ENCODE data around the gene HEPHL1. TPM values are rescaled to one million over a fixed set of nuclear protein-coding genes. Genes with fewer than 3 reads are reported as not detected.
"Not testable (repeated sequence)": the region's sequence is repeated elsewhere in the genome, so short reads cannot be mapped to it uniquely, and the experiment has no call there.

Gene HEPHL1
- total RNA-seq, 6 experiments from 2014 or later, result not detected

GRCh38 chr11:94117871-94118270 is 96.7 kb downstream of the HEPHL1 start:
- TF ChIP-seq CTCF (IDR thresholded peaks at IDR 0.05), result no peak
- Mint-ChIP-seq H3K4me1 (ENCODE audit: low read depth) (peaks cover 58% of the 10 kb centered on the region), H3K27ac (peak overlapping the region; percentile 51), H3K4me3 (peak overlapping the region; percentile 12; the same call in 1 of the 2 replicates), H3K9me3 (no peaks in the 10 kb centered on the region; the same call in 1 of the 2 replicates), H3K36me3 (ENCODE audit: low read depth) (peaks cover 7% of the 10 kb centered on the region; the same call in 1 of the 2 replicates), H3K27me3 (ENCODE audit: insufficient read depth) (peaks cover 2% of the 10 kb centered on the region; the same call in 1 of the 2 replicates)
- DNase-seq, result peak; percentile 37

- H3K27me3 Mint-ChIP-seq (ENCODE audit: insufficient read depth); H3K36me3 Mint-ChIP-seq (ENCODE audit: low read depth); H3K4me3 Mint-ChIP-seq; DNase-seq; H3K9me3 Mint-ChIP-seq; H3K27ac Mint-ChIP-seq: not testable (repeated sequence)
- peaks cover 52% of the 10 kb centered on the region for H3K4me1 Mint-ChIP-seq (ENCODE audit: low read depth)
Measured at GRCh38 chr11:94119676-94120075, 98.5 kb downstream of the HEPHL1 start.

GRCh38 chr11:94120516-94120915 is 99.4 kb downstream of the HEPHL1 start:
- Mint-ChIP-seq H3K4me3 (peak overlapping the region; percentile 52; the same call in 1 of the 2 replicates), H3K27ac (peak overlapping the region; percentile 79), H3K4me1 (ENCODE audit: low read depth) (peaks cover 48% of the 10 kb centered on the region)
- not testable (repeated sequence) for H3K27me3 Mint-ChIP-seq (ENCODE audit: insufficient read depth); H3K9me3 Mint-ChIP-seq; DNase-seq; H3K36me3 Mint-ChIP-seq (ENCODE audit: low read depth)

GRCh38 chr11:94120946-94121345 is 99.8 kb downstream of the HEPHL1 start:
- Mint-ChIP-seq H3K36me3 (ENCODE audit: low read depth) (peaks cover 6% of the 10 kb centered on the region), H3K4me3 (peak overlapping the region; percentile 52; the same call in 1 of the 2 replicates), H3K27me3 (ENCODE audit: insufficient read depth) (peaks cover 2% of the 10 kb centered on the region; the same call in 1 of the 2 replicates), H3K9me3 (no peaks in the 10 kb centered on the region; the same call in 1 of the 2 replicates), H3K4me1 (ENCODE audit: low read depth) (peaks cover 47% of the 10 kb centered on the region), H3K27ac (peak overlapping the region; percentile 79)
- no peak for TF ChIP-seq CTCF (IDR thresholded peaks at IDR 0.05)
- DNase-seq, result peak; percentile 52

- Mint-ChIP-seq H3K9me3 (no peaks in the 10 kb centered on the region), H3K27me3 (ENCODE audit: insufficient read depth) (no peaks in the 10 kb centered on the region; the same call in 1 of the 2 replicates), H3K4me3 (no peak overlapping the region), H3K36me3 (ENCODE audit: low read depth) (peaks cover 6% of the 10 kb centered on the region), H3K4me1 (ENCODE audit: low read depth) (peaks cover 32% of the 10 kb centered on the region), H3K27ac (no peak overlapping the region)
- no peak for DNase-seq
- TF ChIP-seq CTCF (IDR thresholded peaks at IDR 0.05), result no peak
Measured at GRCh38 chr11:94125407-94126115, 104.4 kb downstream of the HEPHL1 start.

GRCh38 chr11:94127638-94128037 is 106.5 kb downstream of the HEPHL1 start:
- Mint-ChIP-seq H3K27ac (peak overlapping the region; percentile 96), H3K4me1 (ENCODE audit: low read depth) (peaks cover 18% of the 10 kb centered on the region), H3K9me3 (no peaks in the 10 kb centered on the region), H3K4me3 (peak overlapping the region; percentile 96), H3K36me3 (ENCODE audit: low read depth) (peaks cover 6% of the 10 kb centered on the region), H3K27me3 (ENCODE audit: insufficient read depth) (no peaks in the 10 kb centered on the region; the same call in 1 of the 2 replicates)
- no peak for DNase-seq
- no peak for TF ChIP-seq CTCF (IDR thresholded peaks at IDR 0.05)
